Suprapubic skin (tissue), 4 donors: Measurements from ENCODE around the gene HSPB8. TPM values are rescaled to one million over a fixed set of nuclear protein-coding genes. Genes with fewer than 3 reads are reported as not detected.
A peak's percentile ranks its signal among the peaks of the same experiment; 100 is the strongest.

Experiments
- DNase-seq, 2 donors: peaks; one replicate each; pipeline ENCODE4 v3.0.0-alpha.2; 2019; ENCODE audit warnings: low spot score in 2 of 2
- H3K27ac ChIP-seq: fragments of 200-600 bp; sonication (generic); one replicate; pipeline ENCODE4 v1.5.1; 2019
- H3K27me3 ChIP-seq: fragments of 200-600 bp; sonication (generic); one replicate; pipeline ENCODE4 v1.5.1; 2019
- H3K36me3 ChIP-seq: fragments of 200-600 bp; sonication (generic); one replicate; pipeline ENCODE4 v1.5.1; 2019
- H3K4me1 ChIP-seq: fragments of 200-600 bp; sonication (generic); one replicate; pipeline ENCODE4 v1.5.1; 2019
- H3K4me3 ChIP-seq: fragments of 200-600 bp; sonication (generic); one replicate; pipeline ENCODE4 v1.5.1; 2019; ENCODE audit warnings: mild to moderate bottlenecking
- H3K9me3 ChIP-seq: fragments of 200-600 bp; sonication (generic); one replicate; pipeline ENCODE4 v1.5.1; 2019
- EP300 ChIP-seq: sonication (generic); formaldehyde crosslinking; IDR thresholded peaks from one replicate; pipeline ENCODE4 v1.6.1; 2017; ENCODE audit warnings: antibody characterized with exemption
- POLR2A ChIP-seq, 2 donors: fragments of 450-650 bp; IDR thresholded peaks; one replicate each; pipeline ENCODE4 v1.6.1; 2017; ENCODE audit warnings: antibody characterized with exemption in 2 of 2, mild to moderate bottlenecking in 2 of 2, moderate library complexity in 2 of 2
- POLR2AphosphoS5 ChIP-seq, 3 donors: sonication (generic); formaldehyde crosslinking; IDR thresholded peaks; one replicate each; pipeline ENCODE4 v1.6.1; 2017; ENCODE audit warnings: antibody characterized with exemption in 3 of 3
- WGBS: methylation state at CpG from one replicate; pipeline ENCODE4 v1.1.5; 2018; 5-methylcytosine and 5-hydroxymethylcytosine counted together
- total RNA-seq, 4 donors: library from RNA; depleted of rRNA; stranded (reverse); fragments of >200 nt; gene quantifications; one replicate each; pipeline ENCODE4 v1.1.0, GENCODE V29; 2016
- TF ChIP-seq, protein P1 (sequence below), 2 donors: fragments of 200-600 bp in 1 of 2; fragments of 450-650 bp in 1 of 2; sonication (generic) in 1 of 2; IDR thresholded peaks; one replicate each; pipeline ENCODE4 v1.5.1; 2016 to 2019; ENCODE audit warnings: antibody characterized with exemption in 2 of 2, mild to moderate bottlenecking in 1 of 2, moderate library complexity in 1 of 2

Gene HSPB8
- total RNA-seq, 4 donors from 2014 or later, result 28.1 to 126 (median 73.1) TPM

DNA sequence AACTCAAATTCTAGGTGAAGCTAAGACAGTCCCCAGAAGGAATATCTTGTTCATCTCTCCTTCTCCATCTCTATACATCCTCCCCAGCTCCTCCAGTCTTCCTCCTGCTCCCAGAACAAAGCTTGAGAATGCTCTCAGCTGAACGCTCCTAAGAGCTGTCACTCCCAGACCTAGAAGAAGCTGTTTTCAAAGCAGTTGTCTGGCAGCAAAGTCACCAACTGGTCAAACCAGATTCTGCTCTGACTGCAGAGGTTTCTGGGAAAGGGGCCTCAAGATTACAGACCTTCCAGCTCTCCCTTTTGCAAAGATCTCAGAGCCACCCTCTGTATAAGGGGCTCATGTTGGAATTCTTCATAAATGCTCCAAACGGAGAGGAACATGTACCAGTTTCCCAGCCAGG lies 9.6 kb upstream of the HSPB8 start:
- no peaks in the 10 kb centered on the region for H3K9me3 ChIP-seq
- H3K36me3 ChIP-seq, result no peaks in the 10 kb centered on the region
- no peak for DNase-seq
- H3K4me3 ChIP-seq, result no peak overlapping the region
- TF ChIP-seq POLR2A (IDR thresholded peaks at IDR 0.05), result no peak
- no peak for TF ChIP-seq POLR2AphosphoS5 (IDR thresholded peaks at IDR 0.05)
- TF ChIP-seq, protein P1, sequence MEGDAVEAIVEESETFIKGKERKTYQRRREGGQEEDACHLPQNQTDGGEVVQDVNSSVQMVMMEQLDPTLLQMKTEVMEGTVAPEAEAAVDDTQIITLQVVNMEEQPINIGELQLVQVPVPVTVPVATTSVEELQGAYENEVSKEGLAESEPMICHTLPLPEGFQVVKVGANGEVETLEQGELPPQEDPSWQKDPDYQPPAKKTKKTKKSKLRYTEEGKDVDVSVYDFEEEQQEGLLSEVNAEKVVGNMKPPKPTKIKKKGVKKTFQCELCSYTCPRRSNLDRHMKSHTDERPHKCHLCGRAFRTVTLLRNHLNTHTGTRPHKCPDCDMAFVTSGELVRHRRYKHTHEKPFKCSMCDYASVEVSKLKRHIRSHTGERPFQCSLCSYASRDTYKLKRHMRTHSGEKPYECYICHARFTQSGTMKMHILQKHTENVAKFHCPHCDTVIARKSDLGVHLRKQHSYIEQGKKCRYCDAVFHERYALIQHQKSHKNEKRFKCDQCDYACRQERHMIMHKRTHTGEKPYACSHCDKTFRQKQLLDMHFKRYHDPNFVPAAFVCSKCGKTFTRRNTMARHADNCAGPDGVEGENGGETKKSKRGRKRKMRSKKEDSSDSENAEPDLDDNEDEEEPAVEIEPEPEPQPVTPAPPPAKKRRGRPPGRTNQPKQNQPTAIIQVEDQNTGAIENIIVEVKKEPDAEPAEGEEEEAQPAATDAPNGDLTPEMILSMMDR (IDR thresholded peaks at IDR 0.05), result no peak
- TF ChIP-seq EP300, result no peak
- no peak overlapping the region for H3K27ac ChIP-seq
- no peaks in the 10 kb centered on the region for H3K4me1 ChIP-seq
- peaks cover 8% of the 10 kb centered on the region for H3K27me3 ChIP-seq
- 41% methylated on average over 2 of the region's 2 CpGs for WGBS

DNA sequence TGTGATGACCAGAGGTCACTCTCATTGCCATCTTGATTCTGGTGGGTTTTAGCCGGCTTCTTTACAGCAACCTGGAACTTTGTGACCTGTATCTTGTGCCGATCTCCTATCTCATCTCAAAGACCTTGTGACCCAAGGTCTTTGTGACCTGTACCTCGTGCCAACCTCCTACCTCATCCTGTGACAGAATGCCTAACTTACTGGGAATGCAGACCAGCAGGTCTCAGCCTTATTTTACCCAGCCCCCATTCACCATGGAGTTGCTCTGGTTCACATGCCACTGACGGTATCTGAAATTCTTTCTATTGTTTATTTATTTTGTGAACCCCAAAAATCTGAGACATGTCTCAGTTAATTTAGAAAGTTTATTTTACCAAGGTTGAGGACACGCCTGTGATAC lies 7.4 kb upstream of the HSPB8 start:
- no peaks in the 10 kb centered on the region for H3K9me3 ChIP-seq
- peaks cover 6% of the 10 kb centered on the region for H3K4me1 ChIP-seq
- H3K27me3 ChIP-seq, result no peaks in the 10 kb centered on the region
- H3K36me3 ChIP-seq, result no peaks in the 10 kb centered on the region
- no peak overlapping the region for H3K4me3 ChIP-seq
- DNase-seq, result no peak
- 86% methylated on average over 5 of the region's 5 CpGs for WGBS
- TF ChIP-seq, protein P1 (IDR thresholded peaks at IDR 0.05), result no peak
- no peak for TF ChIP-seq EP300
- no peak for TF ChIP-seq POLR2A (IDR thresholded peaks at IDR 0.05)
- TF ChIP-seq POLR2AphosphoS5 (IDR thresholded peaks at IDR 0.05), result no peak
- H3K27ac ChIP-seq, result no peak overlapping the region

DNA sequence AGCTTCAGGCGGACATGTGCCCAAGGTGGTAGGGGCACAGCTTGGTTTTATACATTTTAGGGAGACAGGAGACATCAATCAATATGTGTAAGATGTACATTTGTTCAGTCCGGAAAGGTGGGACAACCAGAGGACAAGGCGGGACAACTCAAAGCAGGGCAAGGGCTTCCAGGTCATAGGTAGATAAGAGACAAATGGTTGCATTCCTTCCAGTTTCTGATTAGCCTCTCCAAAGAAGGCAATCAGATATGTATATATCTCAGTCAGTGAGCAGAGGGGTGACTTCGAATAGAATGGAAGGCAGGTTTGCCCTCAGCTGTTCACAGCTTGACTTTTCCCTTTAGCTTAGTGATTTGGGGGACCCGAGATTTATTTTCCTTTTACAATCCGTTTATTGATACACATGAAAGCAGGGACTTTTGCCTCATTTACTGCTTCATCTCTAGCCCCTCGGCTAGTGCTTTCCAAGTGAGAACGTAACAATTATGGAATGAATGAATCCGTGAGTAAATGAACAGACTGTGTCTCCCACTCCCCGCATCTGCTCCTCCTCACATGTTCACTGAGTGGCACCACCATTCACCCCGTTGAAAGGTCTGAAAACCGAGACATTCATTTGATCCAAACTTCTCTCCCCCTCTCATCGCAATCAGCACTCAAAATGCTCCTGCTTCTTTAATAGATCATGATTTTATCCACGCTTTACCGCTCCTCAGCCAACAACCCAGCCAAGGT lies 6.9 kb upstream of the HSPB8 start:
- Histone ChIP-seq H3K9me3 (no peaks in the 10 kb centered on the region), H3K36me3 (no peaks in the 10 kb centered on the region), H3K27ac (no peak overlapping the region), H3K4me1 (peaks cover 12% of the 10 kb centered on the region), H3K4me3 (no peak overlapping the region), H3K27me3 (no peaks in the 10 kb centered on the region)
- no peak for TF ChIP-seq EP300
- TF ChIP-seq POLR2AphosphoS5 (IDR thresholded peaks at IDR 0.05), result no peak
- TF ChIP-seq POLR2A (IDR thresholded peaks at IDR 0.05), result no peak
- TF ChIP-seq, protein P1 (IDR thresholded peaks at IDR 0.05), result no peak
- WGBS, result 80% methylated on average over 15 of the region's 15 CpGs
- DNase-seq, result no peak

DNA sequence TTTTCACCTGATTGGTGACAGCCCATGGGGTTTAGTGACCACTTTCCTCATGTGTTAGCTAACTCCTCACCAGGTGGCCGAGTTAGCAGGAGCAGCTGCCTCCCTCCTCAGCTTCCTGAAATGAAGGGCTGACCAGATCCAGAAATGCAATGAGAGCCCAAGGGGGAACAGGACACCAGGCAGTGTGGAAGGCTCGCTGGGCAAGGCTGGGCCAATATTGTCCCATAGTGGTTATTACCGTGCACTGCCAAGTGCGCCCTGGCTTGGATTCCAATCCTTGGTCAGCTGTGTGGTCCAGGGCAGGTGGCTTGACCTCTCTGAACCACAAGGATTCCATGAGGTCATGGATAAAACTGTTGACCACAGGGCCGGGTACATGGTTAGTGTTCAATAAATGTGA lies 3.6 kb upstream of the HSPB8 start:
- Histone ChIP-seq H3K27me3 (no peaks in the 10 kb centered on the region), H3K4me1 (peaks cover 34% of the 10 kb centered on the region), H3K9me3 (no peaks in the 10 kb centered on the region), H3K36me3 (no peaks in the 10 kb centered on the region), H3K27ac (no peak overlapping the region), H3K4me3 (no peak overlapping the region)
- WGBS, result 82% methylated on average over 5 of the region's 5 CpGs
- TF ChIP-seq POLR2AphosphoS5 (IDR thresholded peaks at IDR 0.05) (no peak), EP300 (no peak), POLR2A (IDR thresholded peaks at IDR 0.05) (no peak)
- TF ChIP-seq, protein P1 (IDR thresholded peaks at IDR 0.05), result no peak
- DNase-seq, result no peak

DNA sequence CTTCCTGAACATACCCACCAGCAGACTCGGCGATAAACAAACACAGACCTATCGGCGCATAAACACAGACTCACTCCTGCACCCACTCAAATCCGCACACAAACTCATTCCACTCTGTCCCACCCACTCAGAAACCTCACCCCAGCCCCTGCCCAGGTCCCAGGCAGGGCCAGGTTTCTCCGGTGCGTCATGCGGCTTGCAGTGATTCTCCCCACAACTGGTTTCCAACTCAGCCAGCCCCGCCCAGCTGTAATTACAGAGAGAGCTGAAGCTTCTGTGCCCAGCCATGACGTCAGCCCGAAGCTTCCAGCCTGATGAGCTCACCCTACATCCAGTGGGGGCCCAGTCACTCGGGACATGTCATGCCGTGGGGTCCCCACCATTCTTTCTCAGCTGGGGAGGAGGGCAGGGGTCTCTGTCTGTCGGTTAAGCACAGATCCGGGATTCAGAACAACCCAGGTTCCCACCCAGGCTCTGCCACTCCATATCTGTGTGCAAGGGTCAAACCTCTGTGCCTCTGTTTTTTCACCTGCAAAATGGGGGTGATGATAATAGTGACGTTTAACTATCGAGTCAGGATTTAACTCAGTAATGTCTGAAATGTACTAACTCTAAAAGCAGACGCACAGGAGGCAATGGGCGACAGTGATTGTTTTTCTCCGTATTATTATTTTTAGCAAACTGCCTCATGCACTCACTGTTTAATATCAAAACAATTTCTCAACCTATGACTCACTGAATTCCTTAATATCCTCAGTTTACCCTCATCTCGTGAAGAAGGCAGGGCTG lies 2.3 kb upstream of the HSPB8 start:
- H3K4me1 ChIP-seq, result peaks cover 46% of the 10 kb centered on the region

More for the DNA sequence above, 2.3 kb upstream of the HSPB8 start:
- TF ChIP-seq POLR2A (IDR thresholded peaks at IDR 0.05) (no peak), POLR2AphosphoS5 (IDR thresholded peaks at IDR 0.05) (peak in 1 of 3 donors; percentile 10), EP300 (no peak)
- Histone ChIP-seq H3K4me3 (peak overlapping the region; percentile 29), H3K9me3 (no peaks in the 10 kb centered on the region), H3K36me3 (no peaks in the 10 kb centered on the region), H3K27me3 (no peaks in the 10 kb centered on the region), H3K27ac (peak overlapping the region; percentile 57)
- 25% methylated on average over 19 of the region's 21 CpGs for WGBS
- peak; percentile 92 to 96 for DNase-seq
